Stimulated activated CD8-positive, alpha-beta memory T cell treated with anti-CD3 and anti-CD28 coated beads, Interleukin-2, amount 100 ng/mL, for 1 hour (primary cell): ENCODE measurements around the gene USP4.
"Not testable (repeated sequence)": the region's sequence is repeated elsewhere in the genome, so short reads cannot be mapped to it uniquely, and the experiment has no call there.

Experiments
- DNase-seq, 2 donors: peaks; one replicate each; pipeline ENCODE4 v3.0.0-alpha.2; 2020; ENCODE audit warnings: low read depth in 2 of 2

The USP4 gene

GRCh38 chr3:49253512-49253911 is 86.3 kb downstream of the USP4 start:
- DNase-seq = no peak

GRCh38 chr3:49248840-49249227 is 91.0 kb downstream of the USP4 start:
- no peak for DNase-seq

GRCh38 chr3:49244581-49245205 is 95.2 kb downstream of the USP4 start:
- no peak for DNase-seq

GRCh38 chr3:49240091-49240490 is 99.8 kb downstream of the USP4 start:
- DNase-seq = not testable (repeated sequence)

GRCh38 chr3:49238274-49239127 is 101.4 kb downstream of the USP4 start:
- no peak for DNase-seq

GRCh38 chr3:49237344-49237743 is 102.5 kb downstream of the USP4 start:
- no peak for DNase-seq

- DNase-seq = no peak
Measured at GRCh38 chr3:49236226-49236625, 103.6 kb downstream of the USP4 start.

- DNase-seq = not testable (repeated sequence)
Measured at GRCh38 chr3:49228817-49229216, 111.0 kb downstream of the USP4 start.
